HepG2 (cell line): ENCODE data around the gene PARVB. TPM values are rescaled to one million over a fixed set of nuclear protein-coding genes. Genes with fewer than 3 reads are reported as not detected.

Experiments
- ATAC-seq: fragments of 200-7000 bp; cut with Tn5 transposase; 3 replicates; pipeline ENCODE4 v1.9.1; 2020; ENCODE audit warnings: mild to moderate bottlenecking, moderate library complexity
- BruUV-seq: library from RNA; stranded (reverse); fragments of 400-500 nt; replicated peaks from 2 replicates; lab custom pipeline; 2021; lab: Mats Ljungman, UMichigan
- CTCF ChIA-PET: fragments of 300-600 bp; formaldehyde crosslinking; extraction: SDS; loops from one replicate; lab custom pipeline; 2021; ENCODE audit warnings: low total read pairs, inconsistent platforms, low intra/inter-chr PET ratio; lab: Yijun Ruan, JAX
- POLR2A ChIA-PET: fragments of 350-600 bp; sonication (Branson Sonifier 250); formaldehyde crosslinking; loops from one replicate; lab custom pipeline; 2020; ENCODE audit warnings: antibody characterized with exemption, inconsistent platforms; lab: Yijun Ruan, JAX
- DNase-seq: peaks from one replicate; pipeline ENCODE4 v3.0.0-alpha.2; 2015; ENCODE audit warnings: low spot score
- FAIRE-seq: peaks from 3 replicates; lab custom pipeline; 2011; peaks lifted over from hg19 to GRCh38; lab: Jason Lieb, UNC
- H2AFZ ChIP-seq: one replicate; pipeline ENCODE4 v1.6.1; 2011; ENCODE audit warnings: low read length, inconsistent platforms
- H3K27ac ChIP-seq: fragments of 300-600 bp; 3 replicates; pipeline ENCODE4 v1.8.0; 2011; ENCODE audit warnings: mixed run types, mild to moderate bottlenecking, mixed read lengths, low read length, inconsistent platforms; ENCODE audit not compliant: insufficient read depth; ENCODE audit errors: extremely low read length
- H3K27me3 ChIP-seq, 2 experiments: fragments of 200-600 bp in 1 of 2; 2 replicates in 1 of 2; 3 replicates in 1 of 2; pipeline versions ENCODE4 v1.6.0 to v1.8.0; 2011; ENCODE audit warnings: low read length in 2 of 2, mild to moderate bottlenecking in 2 of 2, moderate library complexity in 2 of 2, inconsistent platforms in 1 of 2; ENCODE audit not compliant: insufficient read depth in 2 of 2, control insufficient read depth in 1 of 2
- H3K36me3 ChIP-seq, 2 experiments: fragments of 200-600 bp in 1 of 2; replicated peaks in 1 of 2; 2 replicates in 1 of 2; 3 replicates in 1 of 2; pipeline versions ENCODE4 v1.5.1 to v1.8.0; 2011; ENCODE audit warnings: low read length in 2 of 2, inconsistent platforms in 1 of 2; ENCODE audit not compliant: insufficient read depth in 2 of 2, control insufficient read depth in 1 of 2
- H3K4me1 ChIP-seq: 2 replicates; pipeline ENCODE4 v1.5.1; 2012; ENCODE audit warnings: low read length, inconsistent platforms; ENCODE audit not compliant: insufficient read depth
- H3K4me2 ChIP-seq: 2 replicates; pipeline ENCODE4 v1.6.0; 2011; ENCODE audit warnings: low read depth, low read length, inconsistent platforms
- H3K4me3 ChIP-seq, 3 experiments: fragments of 200-600 bp in 1 of 3; sonication (generic), shearing (Covaris generic) in 1 of 3; replicated peaks in 1 of 3; 2 replicates each; pipeline ENCODE4 v1.5.1; 2011 to 2016; ENCODE audit warnings: low read length in 3 of 3, inconsistent platforms in 2 of 3, low read depth in 2 of 3, mild to moderate bottlenecking in 2 of 3, control low read depth in 1 of 3, mixed read lengths in 1 of 3; ENCODE audit not compliant: insufficient read depth in 1 of 3
- H3K79me2 ChIP-seq: one replicate; pipeline ENCODE4 v1.6.1; 2011; ENCODE audit warnings: low read length, inconsistent platforms; ENCODE audit not compliant: insufficient read depth
- H3K9ac ChIP-seq: 2 replicates; pipeline ENCODE4 v1.6.0; 2011; ENCODE audit warnings: mild to moderate bottlenecking, low read depth, low read length, inconsistent platforms; ENCODE audit not compliant: insufficient read depth
- H3K9me3 ChIP-seq: 2 replicates; pipeline ENCODE4 v1.5.1; 2012; ENCODE audit warnings: mild to moderate bottlenecking, low read length
- H4K20me1 ChIP-seq: 2 replicates; pipeline ENCODE4 v1.6.0; 2011; ENCODE audit warnings: inconsistent platforms, mild to moderate bottlenecking, low read length, moderate library complexity; ENCODE audit not compliant: insufficient read depth
- ARNT ChIP-seq: fragments of 450-650 bp; IDR thresholded peaks from 2 replicates; pipeline ENCODE4 v1.6.1; 2017
- CENPBD1 ChIP-seq: sonication (generic); formaldehyde crosslinking; IDR thresholded peaks from 2 replicates; pipeline ENCODE4 v1.8.0; 2022; ENCODE audit warnings: missing genetic modification reagents, low read depth, mild to moderate bottlenecking, borderline replicate concordance
- ETV6 ChIP-seq: sonication (generic); formaldehyde crosslinking; conservative IDR thresholded peaks from 2 replicates; pipeline ENCODE4 v1.4.0; 2020; ENCODE audit warnings: missing genetic modification reagents
- HIVEP1 ChIP-seq: sonication (generic); formaldehyde crosslinking; IDR thresholded peaks from 2 replicates; pipeline ENCODE4 v1.4.0; 2020; ENCODE audit warnings: mild to moderate bottlenecking, missing genetic modification reagents
- NFAT5 ChIP-seq: sonication (generic); formaldehyde crosslinking; IDR thresholded peaks from 2 replicates; pipeline ENCODE4 v1.4.0; 2020; ENCODE audit warnings: missing genetic modification reagents
- NR2F6 ChIP-seq, 2 experiments: IDR thresholded peaks; 2 replicates each; pipeline ENCODE4 v1.6.1; 2016; ENCODE audit warnings: antibody characterized with exemption in 1 of 2, mild to moderate bottlenecking in 1 of 2
- PHF21A ChIP-seq: sonication (generic); formaldehyde crosslinking; IDR thresholded peaks from 2 replicates; pipeline ENCODE4 v1.5.0; 2020; ENCODE audit warnings: mild to moderate bottlenecking, missing genetic modification reagents
- RNF2 ChIP-seq: fragments of 450-650 bp; conservative IDR thresholded peaks from 2 replicates; pipeline ENCODE4 v1.6.1; 2016; ENCODE audit warnings: low read depth
- SOX6 ChIP-seq, 2 experiments: fragments of 450-650 bp in 1 of 2; sonication (generic) in 1 of 2; formaldehyde crosslinking in 1 of 2; IDR thresholded peaks; 2 replicates each; pipeline versions ENCODE4 v1.4.0 to v1.6.1; 2017 to 2020; ENCODE audit warnings: antibody characterized with exemption in 1 of 2, mild to moderate bottlenecking in 1 of 2, missing genetic modification reagents in 1 of 2
- SP140L ChIP-seq: sonication (generic); formaldehyde crosslinking; IDR thresholded peaks from 2 replicates; pipeline ENCODE4 v1.4.0; 2020; ENCODE audit warnings: missing genetic modification reagents, borderline replicate concordance
- YY1 ChIP-seq: IDR thresholded peaks from 2 replicates; pipeline ENCODE4 v1.6.1; 2011; ENCODE audit warnings: low read length, low read depth, moderate library complexity, mild to moderate bottlenecking; ENCODE audit not compliant: insufficient read depth, insufficient replicate concordance
- ZBED4 ChIP-seq: sonication (generic); formaldehyde crosslinking; IDR thresholded peaks from 2 replicates; pipeline ENCODE4 v1.4.0; 2020; ENCODE audit warnings: missing genetic modification reagents, borderline replicate concordance
- ZBTB3 ChIP-seq: sonication (generic); formaldehyde crosslinking; IDR thresholded peaks from 2 replicates; pipeline ENCODE4 v1.4.0; 2020; ENCODE audit warnings: low read depth, mild to moderate bottlenecking, moderate library complexity, missing genetic modification reagents, borderline replicate concordance
- ZNF251 ChIP-seq: sonication (generic); formaldehyde crosslinking; IDR thresholded peaks from 2 replicates; pipeline ENCODE4 v1.9.0; 2021; ENCODE audit warnings: mild to moderate bottlenecking, missing genetic modification reagents
- ZNF747 ChIP-seq: sonication (generic); formaldehyde crosslinking; IDR thresholded peaks from 2 replicates; pipeline ENCODE4 v1.8.1; 2023; ENCODE audit warnings: missing genetic modification reagents, mild to moderate bottlenecking, borderline replicate concordance
- ZNF777 ChIP-seq: sonication (generic); formaldehyde crosslinking; IDR thresholded peaks from 2 replicates; pipeline ENCODE4 v1.4.0; 2020; ENCODE audit warnings: missing genetic modification reagents
- ZSCAN9 ChIP-seq: IDR thresholded peaks from 2 replicates; pipeline ENCODE4 v1.6.1; 2016; ENCODE audit warnings: borderline replicate concordance
- WGBS: methylation state at CpG from one replicate; pipeline ENCODE4 v1.1.6; 2017; ENCODE audit warnings: low lambda C conversion rate; 5-methylcytosine and 5-hydroxymethylcytosine counted together
- in situ Hi-C: cut with HindIII; loops from 2 replicates; pipeline ENCODE4 v1.10.0; 2017; ENCODE audit warnings: low pct_unique_long_range_greater_than_20kb; ENCODE audit not compliant: extremely low pct_ligation_motif_present
- intact Hi-C: fragments of 100-400 bp; cut with micrococcal nuclease; formaldehyde crosslinking; loops from one replicate; pipeline ENCODE4 v1.10.0; 2022; ENCODE audit not compliant: unreplicated experiment
- polyA plus RNA-seq, 8 experiments: library from polyadenylated mRNA; depleted of rRNA in 3 of 8; stranded (reverse) in 7 of 8; unstranded in 1 of 8; fragments of >200 nt; fragmentation: Illumina TruSeq in 4 of 8; extraction: Trizol in 4 of 8; gene quantifications; 2 replicates each; pipeline versions ENCODE4 v1.2.1 to v1.2.3, GENCODE V29; 2011 to 2016; ENCODE audit warnings: low read depth in 4 of 8, missing spikeins in 1 of 8, mixed read lengths in 1 of 8; ENCODE audit not compliant: insufficient read depth in 1 of 8
- total RNA-seq, 5 experiments: library from RNA; depleted of rRNA; stranded (reverse); fragments of >200 nt; fragmentation: Illumina TruSeq; extraction: Trizol; gene quantifications; 2 replicates each; pipeline ENCODE4 v1.2.3, GENCODE V29; 2016; ENCODE audit warnings: low read depth in 1 of 5

The PARVB gene
- total and polyA plus RNA-seq, 2 of the 13 experiments (the other 11 are each of a cell fraction or from before 2014, with no cell fraction given) = 0.11 to 0.15 TPM

- H3K4me2 ChIP-seq = no peak overlapping the region
- WGBS = 54% methylated on average over 6 of the region's 9 CpGs
- H3K4me3 ChIP-seq = no peak overlapping the region
- H3K4me1 ChIP-seq = peaks cover 8% of the 10 kb centered on the region
- no peaks in the 10 kb centered on the region for H3K9me3 ChIP-seq
- FAIRE-seq = no peak
- 0 out of 5 replicates have a peak, but pooled peaks cover 0 to 8% of the 10 kb centered on the region in 2 experiments for H3K27me3 ChIP-seq
- DNase-seq = no peak
- H3K36me3 ChIP-seq = no peaks in the 10 kb centered on the region
- no TSS peak for BruUV-seq
- no peaks in the 10 kb centered on the region for H3K79me2 ChIP-seq
- no peaks in the 10 kb centered on the region for H4K20me1 ChIP-seq
- intact Hi-C loops = no loop called here
- in situ Hi-C loops = no loop called here
- no peak overlapping the region for H2AFZ ChIP-seq
- H3K27ac ChIP-seq = no peak overlapping the region
- no peak for ATAC-seq
- H3K9ac ChIP-seq = no peak overlapping the region
- ChIA-PET POLR2A (no interaction called here), CTCF (no interaction called here)
- TF ChIP-seq ETV6 (CRISPR knock-in tag) (no peak), ZNF747 (CRISPR knock-in tag) (no peak), YY1 (no peak), NFAT5 (no peak), ZBED4 (CRISPR knock-in tag) (no peak), ZBTB3 (CRISPR knock-in tag) (no peak), HIVEP1 (CRISPR knock-in tag) (no peak), PHF21A (CRISPR knock-in tag) (no peak), ZNF777 (CRISPR knock-in tag) (no peak), SOX6 (IDR thresholded peaks at IDR 0.05) (no peak), SOX6 (CRISPR knock-in tag; IDR thresholded peaks at IDR 0.05) (no peak), ZNF251 (CRISPR knock-in tag) (no peak), ZSCAN9 (CRISPR knock-in tag) (no peak), NR2F6 (IDR thresholded peaks at IDR 0.05) (no peak), NR2F6 (CRISPR knock-in tag; IDR thresholded peaks at IDR 0.05) (no peak), ARNT (no peak), RNF2 (no peak), CENPBD1 (no peak), SP140L (no peak)
Measured at GRCh38 chr22:44090571-44090905, 66.4 kb downstream of the PARVB start.
